Activated naive CD4-positive, alpha-beta T cell treated with Interleukin-2 at 50 U/mL for 16 hours (primary cell): ENCODE results near the gene ARHGAP10.

Experiments used
- DNase-seq: peaks from one replicate; pipeline ENCODE4 v3.0.0-alpha.2; 2020

ARHGAP10 gene

GRCh38 chr4:147916351-147916750 is 184.5 kb downstream of the ARHGAP10 start:
- no peak for DNase-seq

- DNase-seq: no peak
Observed at GRCh38 chr4:147923381-147923780, 191.5 kb downstream of the ARHGAP10 start.

DNA sequence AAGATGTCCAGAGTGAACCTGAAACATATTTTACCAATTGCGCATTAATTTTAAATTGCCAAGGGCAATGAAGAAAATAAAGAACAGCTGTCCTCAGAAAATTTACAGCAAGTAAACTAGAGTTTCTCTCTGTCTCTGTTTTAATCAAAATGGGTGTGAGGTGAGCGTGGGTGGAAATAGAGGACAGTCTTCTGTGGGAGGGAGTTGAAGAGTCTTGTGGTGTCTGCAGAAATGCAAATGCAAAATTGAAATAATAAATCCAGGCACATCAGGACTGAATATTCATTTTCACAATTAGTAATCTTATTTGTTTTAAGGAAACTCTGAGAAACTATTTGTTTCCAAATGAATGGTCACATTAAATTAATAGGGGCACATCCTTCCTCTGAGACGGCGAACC is 192.0 kb downstream of the ARHGAP10 start:
- DNase-seq: no peak

DNA sequence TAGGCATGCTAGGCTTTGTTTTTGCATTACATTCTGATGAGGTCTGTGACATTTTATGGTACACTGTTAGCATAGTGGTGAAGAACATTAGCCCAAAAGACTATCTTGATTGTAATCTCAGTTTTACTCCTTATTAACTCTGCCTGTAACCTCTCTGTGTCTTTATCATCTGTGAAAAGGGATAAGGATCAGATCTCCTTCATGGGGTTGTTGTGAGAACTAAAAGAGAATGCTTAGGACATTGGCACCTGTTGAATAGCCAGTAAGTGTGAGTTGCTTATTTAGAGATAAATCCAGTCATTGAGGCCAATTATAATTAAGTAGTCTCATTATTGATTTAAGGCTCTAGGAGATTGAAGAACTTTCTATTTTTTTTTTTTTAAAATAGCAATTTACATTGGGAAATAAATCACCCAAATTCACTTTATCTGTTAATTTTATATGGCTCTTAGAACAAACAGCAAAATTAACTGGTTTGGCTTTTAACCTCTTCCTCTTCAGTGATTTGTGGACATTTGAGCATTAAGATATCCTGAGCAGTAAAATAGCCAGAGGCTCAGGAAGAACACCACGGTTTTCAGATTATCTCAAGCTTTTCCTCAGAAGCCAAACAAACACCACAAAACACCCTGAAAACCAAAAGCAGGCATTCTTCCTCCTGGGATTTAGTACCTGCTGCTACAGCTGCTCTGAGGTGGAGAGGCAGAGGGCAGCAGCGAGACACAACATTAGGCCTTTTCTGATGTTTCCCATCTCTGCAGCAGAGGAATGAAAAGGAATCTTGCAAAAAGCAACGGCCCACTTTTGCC is 192.9 kb downstream of the ARHGAP10 start:
- DNase-seq: no peak

DNA sequence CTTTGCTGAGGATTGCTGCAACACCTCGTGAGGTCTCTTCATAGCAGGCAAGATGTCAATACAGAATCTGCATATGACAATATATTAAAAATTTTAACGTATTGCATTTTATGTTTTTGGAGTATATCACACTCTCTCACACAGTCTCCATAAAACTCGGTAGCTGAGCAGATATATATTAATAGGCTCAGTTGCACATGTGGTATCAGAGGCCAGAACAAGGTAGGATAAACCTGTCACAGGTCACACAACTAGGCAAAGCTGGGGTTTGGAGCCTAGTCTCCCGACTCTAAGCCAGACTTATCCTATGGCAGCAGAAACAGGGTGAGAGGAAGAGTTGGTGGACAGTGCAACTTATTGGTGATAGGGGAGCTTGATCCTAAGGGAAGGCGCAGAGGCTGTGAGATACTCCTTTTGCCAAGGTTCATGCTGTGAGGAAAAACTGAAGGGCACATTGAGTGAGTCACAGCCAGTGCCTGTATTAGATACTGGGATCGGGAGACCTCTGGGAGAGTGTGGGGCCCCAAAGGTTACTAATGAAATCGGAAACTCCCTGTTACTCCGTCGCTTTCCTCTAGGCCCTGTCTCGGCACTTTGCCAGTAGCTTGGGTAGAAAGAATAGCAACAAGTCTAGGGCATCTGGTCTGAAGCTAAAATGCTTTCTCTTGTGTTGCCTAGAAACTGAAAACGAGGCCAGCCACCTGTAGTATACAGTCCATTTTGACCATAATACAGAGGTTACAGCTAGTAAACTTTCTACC is 195.7 kb downstream of the ARHGAP10 start:
- DNase-seq: no peak

GRCh38 chr4:147928400-147928799 is 196.5 kb downstream of the ARHGAP10 start:
- no peak for DNase-seq

- DNase-seq: no peak
Observed at GRCh38 chr4:147929746-147930145, 197.9 kb downstream of the ARHGAP10 start.

GRCh38 chr4:147933316-147933715 is 201.4 kb downstream of the ARHGAP10 start:
- no peak for DNase-seq

DNA sequence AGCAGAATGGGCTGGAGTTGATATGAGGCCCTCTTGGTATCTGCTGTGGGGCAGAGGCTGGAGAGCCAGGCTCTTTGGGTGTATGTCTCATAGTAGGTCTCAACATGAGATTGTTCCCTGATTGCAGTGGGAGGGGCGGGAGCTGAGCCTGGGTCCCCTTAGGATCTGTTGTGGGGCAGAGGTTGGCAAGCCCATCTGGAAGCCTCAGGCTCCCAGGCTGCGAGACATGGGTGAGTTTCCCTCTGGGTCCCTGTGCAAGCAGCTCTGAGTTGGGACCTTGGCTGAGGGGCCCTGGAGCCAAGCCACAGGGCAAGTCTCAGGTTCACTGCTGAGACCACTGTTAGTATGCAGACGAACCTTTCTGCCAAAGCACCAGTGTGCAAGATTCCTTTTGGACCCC is 201.9 kb downstream of the ARHGAP10 start:
- no peak for DNase-seq

GRCh38 chr4:147938496-147938895 is 206.6 kb downstream of the ARHGAP10 start:
- DNase-seq: no peak

- no peak for DNase-seq
Observed at GRCh38 chr4:147940171-147940570, 208.3 kb downstream of the ARHGAP10 start.

GRCh38 chr4:147941373-147941772 is 209.5 kb downstream of the ARHGAP10 start:
- no peak for DNase-seq

DNA sequence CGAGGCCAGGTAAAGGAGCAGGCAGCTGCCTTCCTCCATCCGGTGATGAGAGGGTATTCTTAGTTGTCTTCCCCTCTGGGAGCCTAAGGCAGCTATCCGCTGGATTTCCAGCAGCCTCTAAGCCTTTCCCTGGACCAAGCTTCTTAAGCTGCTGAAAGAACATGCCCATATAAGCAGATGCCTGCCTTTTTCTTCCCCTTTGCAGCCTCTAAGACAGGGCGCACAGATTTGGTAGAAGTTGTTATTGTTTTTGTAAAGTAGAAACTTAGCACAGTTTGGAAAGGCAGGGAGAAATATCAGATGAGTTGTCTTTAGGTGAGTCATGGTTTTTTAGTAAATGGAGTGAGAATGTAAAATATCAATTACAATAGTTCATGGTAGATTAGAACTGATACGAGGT is 210.8 kb downstream of the ARHGAP10 start:
- no peak for DNase-seq

GRCh38 chr4:147943159-147943638 is 211.3 kb downstream of the ARHGAP10 start:
- DNase-seq: no peak

GRCh38 chr4:147944249-147944648 is 212.4 kb downstream of the ARHGAP10 start:
- no peak for DNase-seq

DNA sequence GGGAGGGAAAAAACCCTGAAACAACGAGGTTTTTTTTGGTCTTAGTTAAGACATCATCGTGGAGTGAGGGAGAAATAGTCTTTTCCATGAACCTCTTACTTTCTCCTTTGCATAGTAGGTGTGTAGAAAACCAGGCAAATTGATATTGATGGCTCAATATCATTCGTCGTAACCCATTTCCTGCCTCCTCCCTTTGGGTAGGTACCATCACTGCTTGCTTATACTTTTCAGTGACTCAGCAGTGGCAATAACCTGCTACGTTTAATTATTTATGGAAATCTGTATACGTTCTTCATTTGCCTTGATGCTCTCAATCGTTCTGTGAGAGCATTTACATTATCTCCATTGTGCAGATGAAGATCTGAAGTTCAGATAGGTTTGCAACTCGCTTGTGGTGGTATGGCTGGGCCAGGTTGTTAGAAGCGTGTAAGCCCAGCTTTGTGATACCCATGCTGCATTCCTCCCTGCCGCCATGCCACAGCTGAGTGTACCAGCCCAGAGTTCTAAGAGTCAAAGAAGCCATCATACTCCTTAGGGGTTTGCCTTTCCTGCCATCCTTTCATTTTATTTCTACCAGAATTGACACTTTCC is 212.9 kb downstream of the ARHGAP10 start:
- DNase-seq: no peak

- no peak for DNase-seq
Observed at GRCh38 chr4:147948336-147948735, 216.4 kb downstream of the ARHGAP10 start.

- DNase-seq: no peak
Observed at GRCh38 chr4:147950261-147950660, 218.4 kb downstream of the ARHGAP10 start.

- no peak for DNase-seq
Observed at GRCh38 chr4:147950841-147951240, 219.0 kb downstream of the ARHGAP10 start.

DNA sequence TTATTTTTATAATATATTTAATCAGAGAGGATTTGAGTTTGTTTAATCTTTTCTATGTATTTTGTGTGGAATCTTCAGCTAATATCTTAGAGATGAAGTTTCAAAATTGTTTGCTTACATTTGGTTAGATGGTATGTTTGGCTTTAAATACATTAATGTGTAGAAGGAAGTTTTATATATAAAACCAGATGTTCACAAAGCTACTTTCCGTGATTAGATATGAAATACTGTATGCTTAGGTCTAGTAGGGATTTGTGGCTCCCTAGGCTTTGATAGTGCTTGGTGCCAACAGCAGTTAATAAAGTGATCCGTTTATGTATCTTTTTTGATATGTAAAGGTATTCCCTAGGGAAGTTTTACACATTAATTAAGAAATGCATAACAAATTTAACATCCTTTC is 223.0 kb downstream of the ARHGAP10 start:
- DNase-seq: no peak

- no peak for DNase-seq
Observed at GRCh38 chr4:147955827-147956558, 224.1 kb downstream of the ARHGAP10 start.

DNA sequence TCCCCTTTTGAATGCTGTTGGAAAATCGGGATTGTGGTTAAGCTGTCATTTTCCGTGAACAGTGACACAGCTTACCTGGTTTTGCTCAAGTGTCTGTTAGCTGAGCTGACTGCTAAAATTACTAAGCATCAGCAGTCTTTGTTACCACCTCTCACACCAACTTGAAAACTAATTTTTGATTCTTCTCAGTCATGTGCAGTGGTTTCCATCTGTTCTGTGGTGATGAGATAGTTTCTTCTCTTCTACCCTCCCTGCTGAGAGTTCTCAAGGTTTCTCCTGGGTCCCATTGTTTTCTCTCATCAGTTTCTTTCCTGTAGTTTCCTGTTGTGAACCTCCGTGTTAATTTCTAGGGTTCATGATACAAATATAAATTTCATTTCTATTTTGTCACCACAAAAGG is 225.6 kb downstream of the ARHGAP10 start:
- DNase-seq: no peak

GRCh38 chr4:147958057-147958456 is 226.2 kb downstream of the ARHGAP10 start:
- no peak for DNase-seq
